Endodermal cell (in vitro differentiated cells): ENCODE measurements around the gene MYPOP. TPM values are rescaled to one million over a fixed set of nuclear protein-coding genes. Genes with fewer than 3 reads are reported as not detected.

Experiments used
- DNase-seq: peaks from one replicate; pipeline ENCODE4 v3.0.0-alpha.2; 2017
- H3K27ac ChIP-seq: 2 replicates; pipeline ENCODE4 v1.5.1; 2013; ENCODE audit warnings: mild to moderate bottlenecking, low read depth, low read length, moderate library complexity
- H3K27me3 ChIP-seq: 2 replicates; pipeline ENCODE4 v1.6.1; 2013; ENCODE audit warnings: mild to moderate bottlenecking, low read length, moderate library complexity; ENCODE audit not compliant: insufficient read depth, control insufficient read depth, poor library complexity, severe bottlenecking
- H3K36me3 ChIP-seq: 2 replicates; pipeline ENCODE4 v1.7.0; 2013; ENCODE audit warnings: mild to moderate bottlenecking, low read length, moderate library complexity; ENCODE audit not compliant: control insufficient read depth, insufficient read depth
- H3K4me1 ChIP-seq: one replicate; pipeline ENCODE4 v1.7.0; 2013; ENCODE audit warnings: low read length; ENCODE audit not compliant: control insufficient read depth, insufficient read depth
- H3K4me3 ChIP-seq: 2 replicates; pipeline ENCODE4 v1.5.1; 2013; ENCODE audit warnings: mild to moderate bottlenecking, low read length, moderate library complexity
- H3K9ac ChIP-seq: 2 replicates; pipeline ENCODE4 v1.6.1; 2013; ENCODE audit warnings: mild to moderate bottlenecking, low read length, moderate library complexity; ENCODE audit not compliant: poor library complexity, severe bottlenecking; ENCODE audit errors: extremely low read depth
- H3K9me3 ChIP-seq: 2 replicates; pipeline ENCODE4 v1.6.1; 2013; ENCODE audit warnings: mild to moderate bottlenecking, low read length, moderate library complexity; ENCODE audit not compliant: control insufficient read depth
- H3K27ac Mint-ChIP-seq: 2 replicates; pipeline ENCODE4 v1.8.0; 2020; ENCODE audit warnings: mixed read lengths
- H3K27me3 Mint-ChIP-seq: 2 replicates; pipeline ENCODE4 v1.8.0; 2021; ENCODE audit warnings: mild to moderate bottlenecking, mixed read lengths; ENCODE audit not compliant: insufficient read depth
- H3K36me3 Mint-ChIP-seq: 2 replicates; pipeline ENCODE4 v1.8.0; 2020; ENCODE audit warnings: low read depth, mixed read lengths
- H3K4me1 Mint-ChIP-seq: 2 replicates; pipeline ENCODE4 v1.8.0; 2020; ENCODE audit warnings: mixed read lengths
- H3K4me3 Mint-ChIP-seq: 2 replicates; pipeline ENCODE4 v1.8.0; 2020; ENCODE audit warnings: mild to moderate bottlenecking, moderate library complexity, mixed read lengths
- H3K9me3 Mint-ChIP-seq: 2 replicates; pipeline ENCODE4 v1.8.0; 2020; ENCODE audit warnings: mild to moderate bottlenecking, mixed read lengths
- WGBS, 2 experiments: methylation state at CpG; one replicate each; pipeline versions ENCODE4 v1.1.5 to v1.1.7; 2013; ENCODE audit warnings: missing lambda C conversion rate in 2 of 2, mixed read lengths in 1 of 2; ENCODE audit not compliant: insufficient coverage in 1 of 2, insufficient read length in 1 of 2; 5-methylcytosine and 5-hydroxymethylcytosine counted together
- total RNA-seq, 2 donors: library from RNA; stranded (reverse); fragmentation: NEBNext Ultra II Directional in 1 of 2; extraction: Animal tissue kit (Norgen Biotek cat#: 25700) in 1 of 2; gene quantifications; 2 replicates in 1 of 2; 3 replicates in 1 of 2; pipeline ENCODE4 v1.2.1, GENCODE V29; 2021
- TF ChIP-seq, protein P1 (sequence below): fragments of 200-600 bp; sonication (generic); conservative IDR thresholded peaks from 2 replicates; pipeline ENCODE4 v1.5.0; 2021; ENCODE audit warnings: antibody characterized with exemption, mild to moderate bottlenecking

The MYPOP gene
- total RNA-seq, 2 donors from 2014 or later, result 13.6 to 19.9 TPM

DNA sequence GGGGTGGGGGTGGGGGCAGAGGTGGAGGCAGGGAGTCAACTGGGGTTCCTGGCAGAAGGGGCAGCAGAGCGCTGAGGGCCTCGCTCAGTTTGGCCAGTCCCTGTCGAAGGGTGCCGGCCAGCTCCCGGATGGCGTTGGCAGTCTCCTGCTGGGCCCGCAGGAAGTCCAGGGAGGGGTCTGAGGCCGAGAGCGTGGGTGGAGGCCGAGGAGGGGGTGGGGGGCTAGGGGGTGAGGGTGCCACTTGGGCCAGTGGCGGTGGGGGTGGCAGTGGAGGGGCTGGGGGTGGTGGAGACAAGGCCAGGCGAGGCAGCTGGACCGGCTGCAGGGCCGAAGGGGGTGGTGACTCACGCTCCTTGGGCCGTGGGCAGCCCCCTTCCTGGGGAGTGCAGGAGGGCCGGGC, 11.5 kb downstream of the MYPOP start:
- TF ChIP-seq, protein P1, sequence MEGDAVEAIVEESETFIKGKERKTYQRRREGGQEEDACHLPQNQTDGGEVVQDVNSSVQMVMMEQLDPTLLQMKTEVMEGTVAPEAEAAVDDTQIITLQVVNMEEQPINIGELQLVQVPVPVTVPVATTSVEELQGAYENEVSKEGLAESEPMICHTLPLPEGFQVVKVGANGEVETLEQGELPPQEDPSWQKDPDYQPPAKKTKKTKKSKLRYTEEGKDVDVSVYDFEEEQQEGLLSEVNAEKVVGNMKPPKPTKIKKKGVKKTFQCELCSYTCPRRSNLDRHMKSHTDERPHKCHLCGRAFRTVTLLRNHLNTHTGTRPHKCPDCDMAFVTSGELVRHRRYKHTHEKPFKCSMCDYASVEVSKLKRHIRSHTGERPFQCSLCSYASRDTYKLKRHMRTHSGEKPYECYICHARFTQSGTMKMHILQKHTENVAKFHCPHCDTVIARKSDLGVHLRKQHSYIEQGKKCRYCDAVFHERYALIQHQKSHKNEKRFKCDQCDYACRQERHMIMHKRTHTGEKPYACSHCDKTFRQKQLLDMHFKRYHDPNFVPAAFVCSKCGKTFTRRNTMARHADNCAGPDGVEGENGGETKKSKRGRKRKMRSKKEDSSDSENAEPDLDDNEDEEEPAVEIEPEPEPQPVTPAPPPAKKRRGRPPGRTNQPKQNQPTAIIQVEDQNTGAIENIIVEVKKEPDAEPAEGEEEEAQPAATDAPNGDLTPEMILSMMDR, result no peak
- no peak for DNase-seq
- Histone ChIP-seq H3K27ac (no peak overlapping the region), H3K9me3 (no peaks in the 10 kb centered on the region), H3K36me3 (no peaks in the 10 kb centered on the region), H3K9ac (no peak overlapping the region), H3K27me3 (no peaks in the 10 kb centered on the region), H3K4me1 (no peaks in the 10 kb centered on the region), H3K4me3 (no peak overlapping the region)
- Mint-ChIP-seq H3K4me3 (no peak overlapping the region), H3K27me3 (no peaks in the 10 kb centered on the region), H3K36me3 (peaks cover 22% of the 10 kb centered on the region), H3K27ac (no peak overlapping the region), H3K4me1 (peaks cover 2% of the 10 kb centered on the region), H3K9me3 (no peaks in the 10 kb centered on the region)
- 95 to 100% methylated on average over 1 to 15 of the region's 17 CpGs for WGBS, 2 experiments

DNA sequence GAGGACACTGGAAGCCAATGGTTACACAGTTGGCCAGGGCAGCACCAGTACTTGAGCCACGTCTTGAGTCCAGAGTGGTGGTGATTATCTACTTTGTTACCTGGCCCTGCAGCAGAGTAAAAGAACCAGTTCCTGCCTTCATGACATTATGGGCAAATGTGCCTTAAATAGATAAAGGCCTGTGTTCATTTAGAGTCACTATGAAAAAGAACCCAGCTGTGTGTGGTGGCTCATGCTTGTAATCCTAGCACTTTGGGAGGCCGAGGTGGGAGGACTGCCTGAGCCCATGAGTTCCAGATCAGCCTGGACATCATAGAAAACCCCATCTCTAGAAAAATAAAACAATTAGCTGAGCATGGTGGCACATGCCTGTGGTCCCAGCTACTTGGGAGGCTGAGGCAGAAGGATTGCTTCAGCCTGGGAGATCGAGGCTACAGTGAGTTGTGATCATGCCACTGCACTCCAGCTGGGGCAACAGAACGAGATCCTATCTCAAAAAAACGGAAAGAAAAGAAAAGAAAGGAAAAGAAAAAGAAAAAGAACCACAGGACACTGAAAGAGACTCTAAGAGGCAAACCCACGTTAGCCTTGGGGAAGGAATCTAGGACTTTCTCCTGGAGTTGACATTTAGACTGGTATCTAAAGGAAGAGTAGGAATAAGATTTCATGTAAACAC, 13.1 kb downstream of the MYPOP start:
- Histone ChIP-seq H3K9me3 (no peaks in the 10 kb centered on the region), H3K4me3 (no peak overlapping the region), H3K4me1 (no peaks in the 10 kb centered on the region), H3K9ac (no peak overlapping the region), H3K27me3 (no peaks in the 10 kb centered on the region), H3K36me3 (no peaks in the 10 kb centered on the region), H3K27ac (no peak overlapping the region)
- Mint-ChIP-seq H3K27me3 (no peaks in the 10 kb centered on the region), H3K4me1 (peaks cover 2% of the 10 kb centered on the region), H3K9me3 (no peaks in the 10 kb centered on the region), H3K36me3 (peaks cover 10% of the 10 kb centered on the region), H3K4me3 (no peak overlapping the region), H3K27ac (no peak overlapping the region)
- TF ChIP-seq, protein P1, result no peak
- 75 to 80% methylated on average over 3 to 6 of the region's 6 CpGs for WGBS, 2 experiments
- no peak for DNase-seq

DNA sequence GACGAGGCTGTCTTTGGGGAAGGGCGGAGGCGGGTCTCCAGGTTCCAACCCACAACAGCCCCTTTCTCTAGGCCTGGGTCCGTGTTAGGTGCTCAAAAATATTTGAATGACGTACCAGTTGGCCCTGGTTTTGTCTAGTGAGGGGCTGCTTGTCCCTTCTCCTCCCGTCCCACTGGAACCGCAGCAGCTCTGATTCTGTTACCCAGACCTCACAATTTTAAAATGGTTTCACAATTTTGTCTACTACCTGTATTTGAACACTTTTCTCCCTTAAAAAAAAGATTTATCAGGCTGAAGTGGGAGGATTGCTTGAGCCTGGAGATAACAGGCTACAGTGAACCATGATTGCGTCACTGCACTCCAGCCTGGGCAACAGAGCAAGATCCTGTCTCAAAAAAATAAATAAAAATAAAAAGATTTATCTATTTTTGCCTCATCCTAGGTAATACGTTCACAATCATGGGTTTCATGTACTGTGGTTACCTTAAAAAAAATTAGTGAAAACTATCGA, 15.2 kb downstream of the MYPOP start:
- no peaks in the 10 kb centered on the region for H3K27me3 Mint-ChIP-seq
- H3K27ac Mint-ChIP-seq, result peak overlapping the region; percentile 99
- H3K9ac ChIP-seq, result peak overlapping the region; percentile 81
- 65 to 68% methylated on average over 8 to 10 of the region's 10 CpGs for WGBS, 2 experiments
- H3K4me1 Mint-ChIP-seq, result peaks cover 8% of the 10 kb centered on the region
- H3K27me3 ChIP-seq, result no peaks in the 10 kb centered on the region
- TF ChIP-seq, protein P1, result no peak
- no peaks in the 10 kb centered on the region for H3K9me3 ChIP-seq
- peak overlapping the region; percentile 81 for H3K4me3 Mint-ChIP-seq
- peaks cover 4% of the 10 kb centered on the region for H3K36me3 Mint-ChIP-seq
- H3K27ac ChIP-seq, result peak overlapping the region; percentile 64
- no peaks in the 10 kb centered on the region for H3K9me3 Mint-ChIP-seq
- H3K4me1 ChIP-seq, result peaks cover 3% of the 10 kb centered on the region
- no peak for DNase-seq
- H3K36me3 ChIP-seq, result peaks cover 3% of the 10 kb centered on the region
- peak overlapping the region; percentile 90 for H3K4me3 ChIP-seq
